NCI-H2107 (cell line): ENCODE results near the gene C13orf46.
A peak's percentile ranks its signal among the peaks of the same experiment; 100 is the strongest.

Source experiments
- DNase-seq: peaks from one replicate; lab custom pipeline; 2025; lab: John Stamatoyannopoulos, UW

C13orf46 gene

GRCh38 chr13:113954046-113954835 is 19.6 kb downstream of the C13orf46 start:
- DNase-seq = no peak

GRCh38 chr13:113953561-113953960 is 20.3 kb downstream of the C13orf46 start:
- no peak for DNase-seq

- DNase-seq = no peak
Measured at GRCh38 chr13:113952983-113953520, 20.8 kb downstream of the C13orf46 start.

GRCh38 chr13:113952151-113952982 is 21.5 kb downstream of the C13orf46 start:
- no peak for DNase-seq

GRCh38 chr13:113951246-113951999 is 22.5 kb downstream of the C13orf46 start:
- DNase-seq = peak; percentile 15

GRCh38 chr13:113950451-113951245 is 23.2 kb downstream of the C13orf46 start:
- no peak for DNase-seq

- no peak for DNase-seq
Measured at GRCh38 chr13:113949546-113949945, 24.3 kb downstream of the C13orf46 start.

- DNase-seq = no peak
Measured at GRCh38 chr13:113948034-113948742, 25.7 kb downstream of the C13orf46 start.

GRCh38 chr13:113947311-113948033 is 26.4 kb downstream of the C13orf46 start:
- no peak for DNase-seq

- DNase-seq = no peak
Measured at GRCh38 chr13:113946409-113947181, 27.3 kb downstream of the C13orf46 start.

- DNase-seq = no peak
Measured at GRCh38 chr13:113945857-113946408, 27.9 kb downstream of the C13orf46 start.

GRCh38 chr13:113943821-113944565 is 29.9 kb downstream of the C13orf46 start:
- no peak for DNase-seq

- DNase-seq = no peak
Measured at GRCh38 chr13:113942591-113943103, 31.2 kb downstream of the C13orf46 start.

- DNase-seq = no peak
Measured at GRCh38 chr13:113941571-113942191, 32.2 kb downstream of the C13orf46 start.

GRCh38 chr13:113939944-113940297 is 34.0 kb downstream of the C13orf46 start:
- DNase-seq = no peak

- DNase-seq = no peak
Measured at GRCh38 chr13:113939129-113939943, 34.5 kb downstream of the C13orf46 start.

GRCh38 chr13:113938716-113939115 is 35.2 kb downstream of the C13orf46 start:
- peak; percentile 22 for DNase-seq
